Right renal pelvis (tissue), 4 donors: ENCODE measurements around the gene LMBRD2. TPM values are rescaled to one million over a fixed set of nuclear protein-coding genes. Genes with fewer than 3 reads are reported as not detected.

ENCODE experiments used
- DNase-seq, 4 donors: peaks; one replicate each; pipeline ENCODE4 v3.0.0-alpha.2; 2013; ENCODE audit warnings: low read depth in 4 of 4, low spot score in 3 of 4, missing footprints in 1 of 4
- polyA plus RNA-seq, 4 donors: library from polyadenylated mRNA; unstranded; fragments of 120-200 nt; gene quantifications; one replicate each; pipeline ENCODE4 v1.2.1, GENCODE V29; 2013; ENCODE audit not compliant: insufficient read length in 4 of 4

LMBRD2 gene
- polyA plus RNA-seq, 4 donors, result 18.4 to 23.3 (median 20.2) TPM

GRCh38 chr5:36125868-36126267, 25.8 kb downstream of the LMBRD2 start:
- DNase-seq, result no peak

GRCh38 chr5:36111238-36111637, 40.4 kb downstream of the LMBRD2 start:
- DNase-seq, result no peak

GRCh38 chr5:36108758-36109460, 42.8 kb downstream of the LMBRD2 start:
- DNase-seq, result no peak

GRCh38 chr5:36105819-36106218, 45.9 kb downstream of the LMBRD2 start:
- no peak for DNase-seq

GRCh38 chr5:36099748-36100147, 51.9 kb downstream of the LMBRD2 start:
- no peak for DNase-seq

- DNase-seq, result no peak
Measured at GRCh38 chr5:36096486-36096885, 55.2 kb downstream of the LMBRD2 start.

DNA sequence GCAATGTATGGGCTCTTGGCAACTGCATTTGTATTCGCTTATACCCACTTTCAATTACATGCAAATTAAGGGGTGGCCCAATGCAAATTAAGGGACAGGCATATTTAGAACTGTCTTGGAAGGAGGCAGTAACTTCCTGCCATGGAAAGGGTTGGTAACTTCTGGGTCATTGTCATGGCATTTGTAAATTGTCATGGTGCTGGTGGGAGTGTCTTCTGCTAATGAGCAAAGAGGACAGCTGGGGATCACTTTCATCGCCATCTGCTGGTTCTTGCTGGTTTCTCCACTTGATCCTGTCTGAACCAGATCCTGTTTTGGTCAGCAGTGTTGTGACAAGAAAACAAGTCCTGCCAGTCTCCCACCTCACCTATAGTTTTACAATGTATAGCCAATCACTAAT, 61.7 kb downstream of the LMBRD2 start:
- DNase-seq, result no peak

GRCh38 chr5:36079200-36079781, 72.4 kb downstream of the LMBRD2 start:
- DNase-seq, result peak in 1 of 4 donors; percentile 16

DNA sequence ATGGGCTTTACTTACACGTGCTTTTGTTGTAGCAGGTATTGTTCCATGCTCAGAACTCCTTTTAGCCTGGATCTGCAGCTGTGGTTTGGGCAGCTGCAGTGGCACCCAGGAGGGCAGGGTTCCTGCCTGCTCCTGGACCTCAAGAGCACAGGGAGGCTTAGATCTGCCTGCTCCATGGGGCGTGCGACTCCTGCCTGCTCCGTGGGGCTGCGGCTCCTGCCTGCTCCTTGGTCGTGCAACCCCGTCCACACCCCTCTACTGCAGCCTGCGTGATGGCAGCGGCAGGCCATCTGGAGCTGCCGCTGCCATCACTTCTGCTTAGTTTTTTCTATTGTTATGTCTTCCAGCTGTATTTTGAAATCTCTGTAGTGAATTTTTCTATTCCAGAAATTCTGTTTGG, 73.3 kb downstream of the LMBRD2 start:
- no peak for DNase-seq

DNA sequence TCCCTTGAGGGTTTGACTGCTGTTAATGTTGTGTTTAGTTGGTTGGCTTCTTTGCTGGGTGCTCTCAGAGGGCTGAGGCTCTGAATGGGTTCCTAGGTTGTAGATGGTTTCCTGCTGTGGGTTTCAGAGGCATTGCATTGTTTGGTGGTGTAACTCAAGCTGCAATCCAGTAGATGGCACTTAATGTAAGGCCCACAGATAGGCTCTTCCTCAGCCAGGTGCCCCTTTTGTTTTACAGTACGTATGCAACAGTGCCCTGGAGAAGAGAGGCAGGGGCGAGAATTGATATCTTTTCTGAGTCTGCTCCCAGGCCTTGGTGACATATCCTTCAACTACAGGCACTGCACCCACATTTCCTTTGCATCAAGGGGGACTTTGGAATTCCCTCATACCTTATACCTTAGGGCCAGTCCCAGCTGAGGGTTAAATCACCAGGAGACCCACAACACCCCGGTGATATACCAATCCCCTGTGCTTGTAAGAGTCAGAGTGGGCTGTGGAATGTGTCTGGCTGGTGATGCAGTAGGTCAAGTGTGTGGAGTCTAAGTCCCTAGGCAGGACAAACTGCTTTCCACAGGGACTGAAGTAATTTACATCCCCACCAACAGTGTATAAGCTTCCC, 78.0 kb downstream of the LMBRD2 start:
- DNase-seq, result no peak

- DNase-seq, result no peak
Measured at GRCh38 chr5:36070687-36071571, 80.8 kb downstream of the LMBRD2 start.

- no peak for DNase-seq
Measured at GRCh38 chr5:36068751-36069281, 82.9 kb downstream of the LMBRD2 start.

DNA sequence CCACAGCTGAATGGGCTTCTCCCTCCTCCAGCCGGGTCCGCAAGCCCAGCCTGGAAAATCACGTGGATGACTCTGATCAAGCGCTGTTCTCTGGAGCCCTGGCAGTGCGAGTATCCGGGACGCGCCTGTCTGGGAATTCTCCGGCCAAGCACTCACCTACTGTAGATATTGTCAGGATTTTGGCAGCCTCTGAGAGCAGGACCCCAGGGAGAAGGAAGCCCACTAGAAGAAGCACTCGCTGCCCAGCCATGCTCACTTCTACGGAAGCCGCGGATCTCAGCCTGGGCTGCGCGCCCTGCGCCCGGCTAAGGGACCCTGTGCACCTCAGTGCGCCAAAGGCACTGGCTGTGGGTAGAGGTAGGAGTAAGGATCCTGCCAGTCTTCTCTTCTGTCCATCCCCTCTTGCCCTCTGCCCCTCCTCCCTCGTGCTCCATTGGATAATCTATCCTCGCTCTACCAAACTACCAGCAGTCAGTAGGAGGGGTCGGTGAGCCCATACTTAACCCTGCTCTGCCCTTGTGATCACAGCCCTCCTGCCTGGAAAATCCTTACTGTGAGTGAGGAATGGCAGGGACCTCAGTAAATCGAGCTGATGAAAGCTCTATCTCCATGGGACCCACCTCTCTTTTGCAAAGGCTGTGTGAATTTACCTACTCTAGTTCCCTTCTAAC, 85.0 kb downstream of the LMBRD2 start, which contains the start of gene UGT3A2:
TSS of gene UGT3A2 (minus strand) at position 343 of the 671 bp plus-strand sequence. CDS start at position 250, 93 bp downstream.
- peak in 1 of 4 donors; percentile 12 for DNase-seq

GRCh38 chr5:36066001-36066539, 85.6 kb downstream of the LMBRD2 start:
- DNase-seq, result no peak

DNA sequence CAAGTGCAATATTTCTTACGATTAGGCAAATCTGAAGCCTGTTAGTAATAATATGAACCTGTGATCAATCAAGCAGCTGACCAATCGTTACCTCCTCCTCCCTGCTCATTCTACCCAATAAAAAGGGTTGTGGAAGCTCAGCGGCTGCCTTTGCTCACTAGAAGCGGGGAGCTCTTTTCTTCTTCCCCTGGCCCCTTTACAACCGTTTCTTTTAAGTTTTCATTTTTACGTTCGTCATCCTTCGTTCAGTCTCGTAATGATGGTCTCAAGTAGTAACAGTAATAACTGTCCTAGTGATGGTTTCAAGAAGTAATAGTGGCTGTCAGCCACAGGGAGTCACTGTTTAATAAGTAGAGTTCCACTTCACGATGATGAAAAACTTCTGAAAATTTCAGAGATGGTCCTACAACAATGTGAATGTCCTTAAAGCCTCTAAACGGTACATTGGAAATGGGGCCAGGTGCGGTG, 91.2 kb downstream of the LMBRD2 start:
- DNase-seq, result no peak

GRCh38 chr5:36059571-36060419, 91.9 kb downstream of the LMBRD2 start:
- no peak for DNase-seq

DNA sequence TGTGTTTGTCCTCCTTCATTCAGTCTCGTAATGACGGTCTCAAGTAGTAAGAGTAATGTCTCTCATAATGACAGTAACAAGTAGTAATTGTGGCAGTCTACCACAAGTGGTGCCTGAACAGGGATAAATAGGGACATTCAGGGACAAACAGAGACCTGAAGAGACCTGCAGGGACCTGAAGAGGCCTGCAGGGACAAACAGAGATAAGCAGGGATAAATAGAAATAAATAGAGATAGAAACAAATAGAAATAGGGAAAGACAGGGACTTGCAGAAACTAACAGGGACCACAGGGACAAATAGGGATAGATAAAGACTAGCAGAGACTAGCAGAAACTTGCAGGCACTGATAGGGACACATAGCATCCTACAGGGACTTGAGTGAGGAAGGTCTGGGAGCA, 92.9 kb downstream of the LMBRD2 start:
- no peak for DNase-seq

- no peak for DNase-seq
Measured at GRCh38 chr5:36057386-36057785, 94.3 kb downstream of the LMBRD2 start.

DNA sequence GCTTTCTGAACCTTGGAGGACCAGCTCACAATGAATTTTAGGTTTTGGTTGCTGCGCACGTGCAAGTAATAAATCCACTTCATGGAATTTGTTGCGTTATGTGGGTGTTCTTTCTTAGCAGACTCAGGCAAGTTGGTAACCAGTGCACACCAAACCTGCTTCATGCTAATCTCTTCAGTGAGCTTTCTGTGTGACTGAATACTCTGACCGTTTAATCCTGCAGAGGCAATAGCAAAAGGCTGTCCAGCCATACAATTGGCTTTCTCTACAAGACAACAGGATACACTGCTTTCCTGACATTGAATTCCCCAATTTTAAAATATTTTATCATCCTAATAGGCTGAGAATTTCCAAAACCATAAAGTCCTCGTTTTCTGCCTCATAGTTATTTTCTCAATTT, 95.3 kb downstream of the LMBRD2 start:
- DNase-seq, result no peak
